Cardiac septum (tissue), 1 donor: Measurements from ENCODE around the gene SAT1. TPM values are rescaled to one million over a fixed set of nuclear protein-coding genes. Genes with fewer than 3 reads are reported as not detected.
A peak's percentile ranks its signal among the peaks of the same experiment; 100 is the strongest.
"Not testable (repeated sequence)": the region's sequence is repeated elsewhere in the genome, so short reads cannot be mapped to it uniquely, and the experiment has no call there.

ENCODE experiments used
- DNase-seq: peaks from one replicate; pipeline ENCODE4 v3.0.0-alpha.2; 2020; ENCODE audit warnings: low spot score
- intact Hi-C: fragments of 100-400 bp; cut with DNase I; formaldehyde crosslinking; loops from one replicate; pipeline ENCODE4 v1.14.0; 2022
- long read RNA-seq: library from polyadenylated mRNA; unstranded; transcript quantifications from one replicate; pipeline ENCODE4 v2.0.0, GENCODE V29; 2021
- total RNA-seq: library from RNA; stranded (reverse); fragmentation: NEBNext Ultra II Directional; extraction: Animal tissue kit (Norgen Biotek cat#: 25700); gene quantifications from one replicate; pipeline ENCODE4 v1.2.1, GENCODE V29; 2021
- donor health status: DM: no; HTN: no; CAD: no.

SAT1 gene
- 156 TPM for total RNA-seq
- long read RNA-seq, transcript SAT1-204 (6 exons, 1,065 nt) = major isoform, 104 of 152 reads
- long read RNA-seq, transcript SAT1-209 (7 exons, 1,135 nt) = minor isoform, 6 of 152 reads
- long read RNA-seq, partial matches to known transcripts = 2 of 152 reads
- long read RNA-seq, other reads (novel, unspliced or antisense) = 33 of 152 reads

DNA sequence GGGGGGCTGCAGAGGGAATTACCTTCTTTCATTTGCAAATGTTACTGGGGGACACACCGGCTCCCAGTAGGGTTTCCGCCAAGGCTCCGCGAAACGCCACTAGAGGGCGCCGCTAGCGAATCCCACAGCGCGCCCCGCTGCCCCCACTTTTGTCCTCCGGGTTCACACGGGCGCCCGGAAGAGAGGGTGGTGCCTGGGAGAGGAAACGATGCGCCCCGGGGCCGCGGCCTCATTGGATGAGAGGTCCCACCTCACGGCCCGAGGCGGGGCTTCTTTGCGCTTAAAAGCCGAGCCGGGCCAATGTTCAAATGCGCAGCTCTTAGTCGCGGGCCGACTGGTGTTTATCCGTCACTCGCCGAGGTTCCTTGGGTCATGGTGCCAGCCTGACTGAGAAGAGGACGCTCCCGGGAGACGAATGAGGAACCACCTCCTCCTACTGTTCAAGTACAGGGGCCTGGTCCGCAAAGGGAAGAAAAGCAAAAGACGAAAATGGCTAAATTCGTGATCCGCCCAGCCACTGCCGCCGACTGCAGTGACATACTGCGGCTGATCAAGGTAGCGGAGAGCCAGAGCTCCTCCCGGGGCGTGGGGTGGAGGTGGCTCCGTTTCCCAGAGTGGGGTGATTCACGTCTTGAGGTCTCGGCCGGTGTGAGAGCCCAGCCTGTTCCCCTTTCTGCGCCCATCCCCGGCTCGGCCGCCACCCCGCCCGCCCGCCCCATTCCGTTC lies at the start of gene SAT1:
Gene SAT1, plus strand, starts transcription at position 311 of the 726 bp plus-strand sequence. Its CDS starts 179 bp downstream, at position 490.
- peak; percentile 97 for DNase-seq
- intact Hi-C loops = loop anchor here (1.0 to 10.0 kb wide), 4 partner anchors 41 to 272 kb away; partner anchors contain the start of genes ACOT9, EIF2S3 and KLHL15

- intact Hi-C loops = no loop called here
These were observed 46.9 kb upstream of the SAT1 start for GRCh38 chrX:23736030-23736429.

GRCh38 chrX:23737413-23737812 lies 45.6 kb upstream of the SAT1 start:
- no peak for DNase-seq
- intact Hi-C loops = no loop called here

More at GRCh38 chrX:23736030-23736429, 46.9 kb upstream of the SAT1 start:
- no peak for DNase-seq

GRCh38 chrX:23742174-23742696 lies 40.7 kb upstream of the SAT1 start:
- intact Hi-C loops = loop anchor here (2.0 to 5.0 kb wide), 2 partner anchors 40 to 165 kb away; partner anchors contain the start of genes APOO and SAT1
- no peak for DNase-seq

- peak; percentile 94 for DNase-seq
- intact Hi-C loops = loop anchor here (2.0 to 5.0 kb wide), 2 partner anchors 39 to 164 kb away; partner anchors contain the start of genes APOO and SAT1
These were observed 40.0 kb upstream of the SAT1 start, which contains the start of gene ACOT9 for GRCh38 chrX:23742697-23743622. Gene ACOT9 (minus strand): TSS chrX:23743276. CDS start chrX:23743144, 132 bp downstream.

GRCh38 chrX:23743623-23743971 lies 39.4 kb upstream of the SAT1 start:
- intact Hi-C loops = loop anchor here (2.0 to 5.0 kb wide), 2 partner anchors 39 to 163 kb away; partner anchors contain the start of genes APOO and SAT1
- DNase-seq = not testable (repeated sequence)

GRCh38 chrX:23745786-23746185 lies 37.2 kb upstream of the SAT1 start:
- no peak for DNase-seq
- intact Hi-C loops = no loop called here

- intact Hi-C loops = no loop called here
- no peak for DNase-seq
These were observed 33.8 kb upstream of the SAT1 start for GRCh38 chrX:23749129-23749528.

- intact Hi-C loops = no loop called here
- DNase-seq = no peak
These were observed 33.4 kb upstream of the SAT1 start for GRCh38 chrX:23749576-23749975.

DNA sequence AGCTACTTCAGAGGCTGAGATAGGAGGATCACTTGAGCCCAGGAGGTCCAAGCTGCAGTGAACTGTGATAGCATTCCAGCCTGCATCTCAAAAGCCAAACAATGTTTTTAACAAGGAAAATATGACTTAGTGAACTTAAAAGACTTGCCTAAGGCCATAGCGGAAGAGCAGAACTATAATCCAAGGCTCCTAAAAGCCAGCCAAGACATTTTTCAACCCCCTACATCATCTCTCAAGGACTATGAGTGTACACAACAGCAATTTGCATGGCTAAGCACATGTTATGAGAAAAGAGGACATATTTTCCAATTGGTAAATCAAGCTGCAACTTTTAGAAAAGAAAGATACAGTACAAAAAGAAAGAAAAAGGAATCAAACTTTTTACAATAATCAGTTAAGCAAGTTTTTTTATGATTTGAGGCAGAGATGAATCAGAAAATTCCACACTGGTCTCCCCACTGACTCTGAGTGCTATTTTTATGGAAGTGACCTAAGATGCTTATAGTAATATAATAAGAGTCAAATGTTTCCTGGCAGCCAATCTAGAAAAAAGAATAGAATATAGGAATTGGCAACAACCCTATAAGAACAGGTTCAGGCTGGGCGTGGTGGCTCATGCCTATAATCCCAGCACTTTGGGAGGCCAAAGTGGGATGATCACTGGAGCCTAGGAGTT lies 30.1 kb upstream of the SAT1 start:
- intact Hi-C loops = no loop called here
- DNase-seq = no peak

- intact Hi-C loops = no loop called here
- no peak for DNase-seq
These were observed 28.3 kb upstream of the SAT1 start for GRCh38 chrX:23754664-23755063.

DNA sequence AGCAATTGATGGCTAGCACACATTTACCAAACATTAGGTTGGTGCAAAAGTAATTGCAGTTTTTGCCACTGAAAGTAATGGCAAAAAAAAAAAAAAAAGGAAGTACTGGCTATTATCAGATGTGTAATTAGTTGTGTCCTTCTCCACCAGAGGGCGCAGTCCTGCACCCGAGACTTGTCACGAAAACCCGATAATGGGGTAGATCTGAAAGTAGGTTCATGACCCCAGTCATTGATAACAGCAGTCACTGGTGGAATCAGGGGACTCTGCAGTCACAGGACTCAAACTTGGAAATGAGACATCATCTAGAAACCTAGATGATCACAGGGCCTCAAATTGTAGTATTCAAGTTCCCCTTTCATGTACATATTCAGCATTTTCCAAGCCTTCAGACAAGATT lies 26.8 kb upstream of the SAT1 start:
- no peak for DNase-seq
- intact Hi-C loops = no loop called here

- DNase-seq = no peak
- intact Hi-C loops = no loop called here
These were observed 23.2 kb upstream of the SAT1 start for GRCh38 chrX:23759821-23760220.

DNA sequence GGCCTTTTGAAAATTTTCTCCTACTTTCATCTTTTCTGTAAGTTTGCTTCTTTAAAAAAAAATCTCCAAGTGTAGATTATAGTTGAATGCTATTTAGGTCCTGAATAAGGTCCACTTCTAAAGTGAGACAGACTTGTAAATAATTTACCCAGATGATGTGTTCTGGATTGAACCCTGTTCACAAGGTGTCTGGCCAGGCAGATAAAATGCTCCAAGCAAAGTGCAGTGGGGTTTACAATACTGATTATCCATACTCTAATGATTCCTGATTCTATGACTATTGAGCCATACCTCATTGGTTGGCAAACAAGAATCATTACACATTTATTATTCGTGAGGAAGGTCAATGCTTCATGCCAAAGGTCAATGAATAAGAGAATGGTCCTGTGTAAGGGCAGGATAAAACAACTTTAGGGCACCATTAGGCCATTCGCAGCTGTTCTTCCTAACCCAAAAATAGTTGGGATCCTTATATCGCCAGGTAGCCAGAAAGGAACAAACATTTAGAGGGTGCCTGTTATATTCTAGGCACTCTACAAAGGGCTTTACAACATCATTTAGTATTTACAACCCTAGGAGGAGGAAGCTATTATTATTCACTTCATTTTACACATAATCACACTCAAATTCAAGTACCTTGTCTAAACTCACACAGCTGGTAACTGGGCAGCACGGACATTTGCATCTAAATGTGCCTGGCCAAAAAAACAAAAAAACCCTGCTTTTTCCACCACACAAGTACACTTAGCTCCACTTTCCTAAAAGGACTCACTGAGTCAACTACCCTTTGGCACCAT lies 18.6 kb upstream of the SAT1 start:
- no peak for DNase-seq
- intact Hi-C loops = no loop called here

GRCh38 chrX:23765449-23765848 lies 17.5 kb upstream of the SAT1 start:
- intact Hi-C loops = no loop called here
- no peak for DNase-seq

DNA sequence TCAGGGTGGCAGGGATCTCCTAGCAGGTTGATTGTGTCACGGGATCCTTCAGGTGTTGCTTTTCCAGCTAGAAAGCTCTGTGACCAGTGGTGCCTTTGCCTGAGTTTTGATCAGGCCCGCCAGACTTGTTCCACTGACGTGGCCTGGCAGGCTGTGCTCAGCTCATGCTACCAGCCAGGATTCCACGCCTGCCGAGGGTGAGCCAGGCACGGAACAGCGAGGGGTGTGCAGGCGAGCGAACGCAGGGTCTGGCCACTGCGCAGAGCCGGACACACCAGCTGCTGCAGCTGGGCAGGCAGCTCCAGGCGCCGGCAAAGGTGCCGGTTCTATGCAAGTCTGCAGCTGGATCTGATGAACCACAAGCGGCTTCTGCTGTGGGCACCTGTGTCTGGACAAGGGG lies 17.1 kb upstream of the SAT1 start:
- DNase-seq = no peak
- intact Hi-C loops = no loop called here

- no peak for DNase-seq
- intact Hi-C loops = no loop called here
These were observed 16.1 kb upstream of the SAT1 start for GRCh38 chrX:23766650-23767551.
